Germinal center (tissue), 1 donor: ENCODE measurements around the gene GRB10.

Experiments
- DNase-seq: peaks from one replicate; pipeline ENCODE4 v3.0.0; 2012; ENCODE audit warnings: mixed read lengths, low spot score

The GRB10 gene

GRCh38 chr7:50653126-50653864, 129.4 kb downstream of the GRB10 start:
- no peak for DNase-seq

- no peak for DNase-seq
These were observed 130.1 kb downstream of the GRB10 start for GRCh38 chr7:50652400-50653125.

- no peak for DNase-seq
These were observed 131.3 kb downstream of the GRB10 start for GRCh38 chr7:50651271-50651989.

- no peak for DNase-seq
These were observed 132.5 kb downstream of the GRB10 start for GRCh38 chr7:50650057-50650664.

- no peak for DNase-seq
These were observed 133.3 kb downstream of the GRB10 start for GRCh38 chr7:50649259-50649885.

GRCh38 chr7:50648570-50649169, 134.0 kb downstream of the GRB10 start:
- no peak for DNase-seq

GRCh38 chr7:50648076-50648475, 134.6 kb downstream of the GRB10 start:
- DNase-seq, result no peak

- DNase-seq, result no peak
These were observed 135.3 kb downstream of the GRB10 start for GRCh38 chr7:50647286-50647980.

GRCh38 chr7:50646069-50646468, 136.6 kb downstream of the GRB10 start:
- DNase-seq, result no peak

GRCh38 chr7:50645186-50645585, 137.5 kb downstream of the GRB10 start:
- no peak for DNase-seq

GRCh38 chr7:50644586-50644985, 138.1 kb downstream of the GRB10 start:
- no peak for DNase-seq

GRCh38 chr7:50644114-50644513, 138.6 kb downstream of the GRB10 start:
- DNase-seq, result no peak

- no peak for DNase-seq
These were observed 141.0 kb downstream of the GRB10 start for GRCh38 chr7:50641442-50642405.

- DNase-seq, result no peak
These were observed 141.9 kb downstream of the GRB10 start for GRCh38 chr7:50640779-50641178.

- DNase-seq, result no peak
These were observed 142.4 kb downstream of the GRB10 start for GRCh38 chr7:50640256-50640655.

GRCh38 chr7:50637725-50638643, 144.7 kb downstream of the GRB10 start:
- DNase-seq, result no peak

GRCh38 chr7:50634378-50634777, 148.3 kb downstream of the GRB10 start:
- no peak for DNase-seq

GRCh38 chr7:50633414-50633710, 149.3 kb downstream of the GRB10 start:
- DNase-seq, result no peak
